Ishikawa (cell line): ENCODE measurements around the gene KCNG2.

Experiments used
- CEBPB ChIP-seq: IDR thresholded peaks from 2 replicates; pipeline ENCODE4 v1.6.1; 2012
- CREB1 ChIP-seq: IDR thresholded peaks from 2 replicates; pipeline ENCODE4 v1.6.1; 2012; ENCODE audit warnings: low read depth
- EGR1 ChIP-seq: IDR thresholded peaks from 2 replicates; pipeline ENCODE4 v1.6.1; 2012
- EP300 ChIP-seq: IDR thresholded peaks from 2 replicates; pipeline ENCODE4 v1.6.1; 2012; ENCODE audit warnings: borderline replicate concordance
- FOXM1 ChIP-seq: IDR thresholded peaks from 2 replicates; pipeline ENCODE4 v1.6.1; 2012; ENCODE audit warnings: low read depth, borderline replicate concordance
- NFIC ChIP-seq: IDR thresholded peaks from 2 replicates; pipeline ENCODE4 v1.6.1; 2012
- RAD21 ChIP-seq: IDR thresholded peaks from 2 replicates; pipeline ENCODE4 v1.6.1; 2012; ENCODE audit warnings: low read depth
- REST ChIP-seq: IDR thresholded peaks from 2 replicates; pipeline ENCODE4 v1.6.1; 2012; ENCODE audit warnings: low read depth, mild to moderate bottlenecking
- TAF1 ChIP-seq: IDR thresholded peaks from 2 replicates; pipeline ENCODE4 v1.6.1; 2012; ENCODE audit warnings: low read depth, mild to moderate bottlenecking
- TCF12 ChIP-seq: IDR thresholded peaks from 2 replicates; pipeline ENCODE4 v1.6.1; 2012; ENCODE audit warnings: low read depth
- TEAD4 ChIP-seq: IDR thresholded peaks from 2 replicates; pipeline ENCODE4 v1.6.1; 2012
- YY1 ChIP-seq: IDR thresholded peaks from 2 replicates; pipeline ENCODE4 v1.6.1; 2012; ENCODE audit warnings: low read depth
- ZBTB7A ChIP-seq: IDR thresholded peaks from 2 replicates; pipeline ENCODE4 v1.6.1; 2012; ENCODE audit warnings: low read depth
- TF ChIP-seq, protein P1 (sequence below): IDR thresholded peaks from 2 replicates; pipeline ENCODE4 v1.6.1; 2012
- TF ChIP-seq, protein P2 (sequence below): IDR thresholded peaks from 2 replicates; pipeline ENCODE4 v1.6.1; 2012

The KCNG2 gene

GRCh38 chr18:79873449-79874110, 75.8 kb downstream of the KCNG2 start:
- TF ChIP-seq CEBPB (no peak), EGR1 (no peak), RAD21 (no peak), CREB1 (no peak), ZBTB7A (no peak), FOXM1 (no peak), TAF1 (no peak), NFIC (no peak), REST (no peak)
- TF ChIP-seq, protein P1, sequence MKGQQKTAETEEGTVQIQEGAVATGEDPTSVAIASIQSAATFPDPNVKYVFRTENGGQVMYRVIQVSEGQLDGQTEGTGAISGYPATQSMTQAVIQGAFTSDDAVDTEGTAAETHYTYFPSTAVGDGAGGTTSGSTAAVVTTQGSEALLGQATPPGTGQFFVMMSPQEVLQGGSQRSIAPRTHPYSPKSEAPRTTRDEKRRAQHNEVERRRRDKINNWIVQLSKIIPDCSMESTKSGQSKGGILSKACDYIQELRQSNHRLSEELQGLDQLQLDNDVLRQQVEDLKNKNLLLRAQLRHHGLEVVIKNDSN = no peak
- TF ChIP-seq, protein P2, sequence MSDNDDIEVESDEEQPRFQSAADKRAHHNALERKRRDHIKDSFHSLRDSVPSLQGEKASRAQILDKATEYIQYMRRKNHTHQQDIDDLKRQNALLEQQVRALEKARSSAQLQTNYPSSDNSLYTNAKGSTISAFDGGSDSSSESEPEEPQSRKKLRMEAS = no peak

- TF ChIP-seq NFIC (no peak), REST (no peak), YY1 (no peak), RAD21 (no peak), CREB1 (no peak), TAF1 (no peak), TEAD4 (no peak), TCF12 (no peak), CEBPB (no peak), EP300 (no peak), EGR1 (no peak), FOXM1 (no peak), ZBTB7A (no peak)
- TF ChIP-seq, protein P1 = no peak
- TF ChIP-seq, protein P2 = no peak
These were observed 77.1 kb downstream of the KCNG2 start for GRCh38 chr18:79874553-79875530.

GRCh38 chr18:79875531-79875919, 77.8 kb downstream of the KCNG2 start:
- TF ChIP-seq ZBTB7A = no peak
- TF ChIP-seq CREB1 = no peak
- no peak for TF ChIP-seq TAF1

GRCh38 chr18:79875931-79876461, 78.3 kb downstream of the KCNG2 start:
- TF ChIP-seq REST = no peak
- TF ChIP-seq NFIC = no peak
